K562 (cell line): ENCODE measurements around the gene LRRFIP2. TPM values are rescaled to one million over a fixed set of nuclear protein-coding genes. Genes with fewer than 3 reads are reported as not detected.

Experiments
- ATAC-seq: fragments of 200-7000 bp; cut with Tn5 transposase; 3 replicates; pipeline ENCODE4 v1.9.1; 2020; ENCODE audit warnings: moderate library complexity
- BruUV-seq: library from RNA; stranded (reverse); fragments of 400-500 nt; replicated peaks from 2 replicates; lab custom pipeline; 2021; lab: Mats Ljungman, UMichigan
- CTCF ChIA-PET: fragments of 300-600 bp; formaldehyde crosslinking; extraction: SDS; loops from one replicate; lab custom pipeline; 2021; ENCODE audit warnings: low intra/inter-chr PET ratio; lab: Yijun Ruan, JAX
- POLR2A ChIA-PET: fragments of 300-600, 350-650 bp; sonication (Branson Sonifier 250); formaldehyde crosslinking; extraction: SDS; loops from one replicate; lab custom pipeline; 2021; ENCODE audit warnings: antibody characterized with exemption, inconsistent platforms; lab: Yijun Ruan, JAX
- DNase-seq, 4 experiments: peaks; one replicate each; pipeline versions ENCODE4 v3.0.0 to v3.0.0-alpha.2; 2011 to 2018; ENCODE audit warnings: low spot score in 3 of 4, mixed read lengths in 3 of 4; ENCODE audit errors: extremely low read depth in 1 of 4
- FAIRE-seq: peaks from 2 replicates; lab custom pipeline; 2011; peaks lifted over from hg19 to GRCh38; lab: Jason Lieb, UNC
- H2AFZ ChIP-seq: 2 replicates; pipeline ENCODE4 v1.6.0; 2011; ENCODE audit warnings: low read depth, low read length, control low read depth, inconsistent platforms
- H3K27ac ChIP-seq: fragments of 200-600 bp; 3 replicates; pipeline ENCODE4 v1.8.0; 2011; ENCODE audit warnings: low read depth, mild to moderate bottlenecking, control low read depth, inconsistent platforms, low read length, moderate library complexity, mixed read lengths; ENCODE audit errors: extremely low read depth
- H3K27me3 ChIP-seq, 2 experiments: fragments of 300-600 bp in 1 of 2; 2 replicates in 1 of 2; 3 replicates in 1 of 2; pipeline versions ENCODE4 v1.6.0 to v1.8.0; 2011; ENCODE audit warnings: inconsistent platforms in 2 of 2, low read length in 2 of 2, mild to moderate bottlenecking in 1 of 2, mixed read lengths in 1 of 2, moderate library complexity in 1 of 2; ENCODE audit not compliant: control insufficient read depth in 2 of 2, insufficient read depth in 2 of 2
- H3K36me3 ChIP-seq: fragments of 300-600 bp; 3 replicates; pipeline ENCODE4 v1.8.0; 2011; ENCODE audit warnings: mild to moderate bottlenecking, low read length, inconsistent platforms; ENCODE audit not compliant: control insufficient read depth, insufficient read depth
- H3K4me1 ChIP-seq, 2 experiments: fragments of 200-600 bp in 1 of 2; replicated peaks in 1 of 2; 2 replicates in 1 of 2; 3 replicates in 1 of 2; pipeline versions ENCODE4 v1.5.1 to v1.8.0; 2011; ENCODE audit warnings: inconsistent platforms in 2 of 2, low read length in 2 of 2, mild to moderate bottlenecking in 1 of 2, mixed read lengths in 1 of 2, moderate library complexity in 1 of 2; ENCODE audit not compliant: control insufficient read depth in 2 of 2, insufficient read depth in 2 of 2
- H3K4me2 ChIP-seq: 2 replicates; pipeline ENCODE4 v1.6.1; 2011; ENCODE audit warnings: low read length, control low read depth, inconsistent platforms, mixed read lengths; ENCODE audit not compliant: insufficient read depth
- H3K4me3 ChIP-seq: fragments of 200-600 bp; sonication (generic), shearing (Covaris generic); 2 replicates; pipeline ENCODE4 v1.5.1; 2016; ENCODE audit warnings: control low read depth, inconsistent platforms
- H3K79me2 ChIP-seq: fragments of 200-600 bp; 3 replicates; pipeline ENCODE4 v1.8.0; 2011; ENCODE audit warnings: low read length, inconsistent platforms; ENCODE audit not compliant: control insufficient read depth, insufficient read depth
- H3K9ac ChIP-seq, 2 experiments: 2 replicates each; pipeline versions ENCODE4 v1.6.0 to v1.6.1; 2011; ENCODE audit warnings: low read depth in 2 of 2, low read length in 2 of 2, control low read depth in 1 of 2, inconsistent platforms in 1 of 2, mild to moderate bottlenecking in 1 of 2, mixed read lengths in 1 of 2; ENCODE audit not compliant: insufficient read depth in 1 of 2
- H3K9me1 ChIP-seq: one replicate; pipeline ENCODE4 v1.6.0; 2011; ENCODE audit warnings: inconsistent platforms, mild to moderate bottlenecking, low read length, moderate library complexity; ENCODE audit not compliant: control insufficient read depth, insufficient read depth
- H3K9me3 ChIP-seq: replicated peaks from 2 replicates; pipeline ENCODE4 v1.5.1; 2011; ENCODE audit warnings: low read depth, low read length, inconsistent platforms; ENCODE audit not compliant: control insufficient read depth, insufficient read depth
- H4K20me1 ChIP-seq: replicated peaks from 2 replicates; pipeline ENCODE4 v1.6.1; 2011; ENCODE audit warnings: low read length, inconsistent platforms, mixed read lengths; ENCODE audit not compliant: control insufficient read depth, insufficient read depth
- BCL6 ChIP-seq: fragments of 250-450 bp; sonication (Bioruptor Pico); IDR thresholded peaks from 2 replicates; pipeline ENCODE4 v1.4.0; 2020
- CEBPB ChIP-seq: fragments of 450-650 bp; IDR thresholded peaks from 2 replicates; pipeline ENCODE4 v1.6.1; 2016; ENCODE audit warnings: missing genetic modification characterization, missing compliant biosample characterization
- CEBPG ChIP-seq, 3 experiments: fragments of 200-800 bp in 1 of 3; sonication (Bioruptor generic) in 1 of 3; sonication (generic) in 1 of 3; formaldehyde crosslinking in 1 of 3; IDR thresholded peaks in 2 of 3; conservative IDR thresholded peaks in 1 of 3; 2 replicates each; pipeline versions ENCODE4 v1.6.1 to v1.8.0; 2016 to 2022; ENCODE audit warnings: missing compliant biosample characterization in 2 of 3, missing genetic modification characterization in 2 of 3, mild to moderate bottlenecking in 1 of 3, missing genetic modification reagents in 1 of 3
- HDAC2 ChIP-seq: fragments of 450-650 bp; IDR thresholded peaks from 2 replicates; pipeline ENCODE4 v1.6.1; 2016; ENCODE audit warnings: mild to moderate bottlenecking
- HMBOX1 ChIP-seq: sonication (generic); IDR thresholded peaks from 2 replicates; pipeline ENCODE4 v1.6.1; 2016
- NRF1 ChIP-seq, 2 experiments: fragments of 450-650 bp; IDR thresholded peaks in 1 of 2; conservative IDR thresholded peaks in 1 of 2; 2 replicates each; pipeline ENCODE4 v1.6.1; 2014; ENCODE audit warnings: mild to moderate bottlenecking in 2 of 2
- ZNF324 ChIP-seq: fragments of 250-450 bp; sonication (Bioruptor Pico); IDR thresholded peaks from 2 replicates; pipeline ENCODE4 v1.4.0; 2020; ENCODE audit warnings: mild to moderate bottlenecking
- WGBS: fragments of 100-300 bp; shearing (Covaris generic); methylation state at CpG from one replicate; pipeline ENCODE4 v1.1.6; 2016; ENCODE audit warnings: low coverage, mixed read lengths; ENCODE audit not compliant: insufficient coverage; ENCODE audit errors: missing lambda C conversion rate; 5-methylcytosine and 5-hydroxymethylcytosine counted together
- in situ Hi-C: fragments of 300-500 bp; cut with MboI; formaldehyde crosslinking; loops from 4 replicates; pipeline ENCODE4 v1.15.0; 2018; ENCODE audit warnings: inconsistent platforms, mixed read lengths
- intact Hi-C: fragments of 100-400 bp; cut with micrococcal nuclease; formaldehyde crosslinking; loops from 2 replicates; pipeline ENCODE4 v1.14.2; 2022
- polyA plus RNA-seq, 8 experiments: library from polyadenylated mRNA; depleted of rRNA in 4 of 8; stranded (reverse) in 5 of 8; unstranded in 3 of 8; fragments of >200 nt; fragmentation: Nextera tagmentation in 2 of 8; fragmentation: Illumina TruSeq in 1 of 8; extraction: Ambion mirVana in 2 of 8; extraction: Trizol in 1 of 8; gene quantifications; 2 replicates each; pipeline versions ENCODE4 v1.2.1 to v1.2.3, GENCODE V29; 2011 to 2014; ENCODE audit warnings: inconsistent platforms in 1 of 8, missing spikeins in 1 of 8
- total RNA-seq, 7 experiments: library from RNA; depleted of rRNA in 6 of 7; stranded (reverse); fragments of >200 nt in 6 of 7; fragmentation: Illumina TruSeq in 2 of 7; extraction: Trizol in 2 of 7; gene quantifications; 2 replicates each; pipeline versions ENCODE4 v1.2.1 to v1.2.3, GENCODE V29; 2011 to 2021; ENCODE audit warnings: low replicate concordance in 1 of 7

Gene LRRFIP2
- total and polyA plus RNA-seq, 9 of the 15 experiments (the other 6 are each of a cell fraction or from before 2014, with no cell fraction given), result 9.9 to 53.9 (median 42.7) TPM

- no peak for TF ChIP-seq BCL6 (CRISPR knock-in tag)
- no peak for TF ChIP-seq ZNF324
- peak; percentile 40; the same call in 1 of the 2 replicates for TF ChIP-seq CEBPB (tag)
- no peak for TF ChIP-seq NRF1 (conservative IDR thresholded peaks at IDR 0.05 in 1 of 2, IDR thresholded peaks at IDR 0.05 in 1 of 2)
- no peak for TF ChIP-seq HMBOX1
- TF ChIP-seq, all 486 proteins: peak for 10
Observed at GRCh38 chr3:37124435-37124834, 49.9 kb downstream of the LRRFIP2 start (continued).

- H3K9me1 ChIP-seq, result no peaks in the 10 kb centered on the region
- ATAC-seq (no peak), FAIRE-seq (no peak), DNase-seq (no peak)
- ChIA-PET POLR2A (interaction anchor here (1.0 to 1.7 kb wide), 3 partner anchors 8 to 18 kb away, joined by 4 read pairs; no protein-coding TSS in a partner anchor), CTCF (no interaction called here)
- no peaks in the 10 kb centered on the region for H4K20me1 ChIP-seq
- no peak overlapping the region for H3K9ac ChIP-seq
- TF ChIP-seq HMBOX1 (peak; percentile 29; the same call in 1 of the 2 replicates), CEBPB (tag) (peak; percentile 17; the same call in 1 of the 2 replicates), CEBPG (CRISPR knock-in tag; IDR thresholded peaks at IDR 0.05) (peak; percentile 63), CEBPG (tag; conservative IDR thresholded peaks at IDR 0.05 in 1 of 2, IDR thresholded peaks at IDR 0.05 in 1 of 2) (peak in 1 of 2 experiments; percentile 34; a peak in 1 of 4 replicates), HDAC2 (no peak)
- H2AFZ ChIP-seq, result no peak overlapping the region
- peaks cover 6% of the 10 kb centered on the region; the same call in 1 of the 3 replicates for H3K36me3 ChIP-seq
- no peak overlapping the region for H3K4me3 ChIP-seq
- H3K27me3 ChIP-seq, result no peaks in the 10 kb centered on the region
- WGBS, result 92% methylated on average over 7 of the region's 7 CpGs
- no peak overlapping the region for H3K4me2 ChIP-seq
- BruUV-seq, result no TSS peak
- in situ Hi-C loops, result no loop called here
- H3K79me2 ChIP-seq, result peaks cover 3% of the 10 kb centered on the region; the same call in 1 of the 3 replicates
- peaks cover 0 to 11% of the 10 kb centered on the region in 2 experiments; a peak in 3 of 5 replicates for H3K4me1 ChIP-seq
- no peak overlapping the region for H3K27ac ChIP-seq
- H3K9me3 ChIP-seq, result no peaks in the 10 kb centered on the region
- intact Hi-C loops, result no loop called here
Observed at GRCh38 chr3:37123292-37123691, 51.1 kb downstream of the LRRFIP2 start.
